GM19455 (cell line): Measurements from ENCODE around the gene SLC16A10.
"Not testable (repeated sequence)": the region's sequence is repeated elsewhere in the genome, so short reads cannot be mapped to it uniquely, and the experiment has no call there.

ENCODE experiments used
- ATAC-seq: cut with Tn5 transposase; IDR thresholded peaks from one replicate; pipeline ENCODE4 v1.9.1; 2021; ENCODE audit not compliant: unreplicated experiment

Gene SLC16A10

GRCh38 chr6:111183702-111184517 is 96.6 kb downstream of the SLC16A10 start:
- no peak for ATAC-seq

GRCh38 chr6:111184827-111185532 is 97.7 kb downstream of the SLC16A10 start:
- no peak for ATAC-seq

GRCh38 chr6:111185954-111186353 is 98.7 kb downstream of the SLC16A10 start:
- ATAC-seq = no peak

GRCh38 chr6:111187874-111188273 is 100.6 kb downstream of the SLC16A10 start:
- no peak for ATAC-seq

- ATAC-seq = not testable (repeated sequence)
Observed at GRCh38 chr6:111189666-111190210, 102.4 kb downstream of the SLC16A10 start.

- no peak for ATAC-seq
Observed at GRCh38 chr6:111190637-111191036, 103.3 kb downstream of the SLC16A10 start.

GRCh38 chr6:111191136-111191535 is 103.8 kb downstream of the SLC16A10 start:
- ATAC-seq = not testable (repeated sequence)

GRCh38 chr6:111192911-111193555 is 105.7 kb downstream of the SLC16A10 start:
- ATAC-seq = no peak

GRCh38 chr6:111195656-111196055 is 108.4 kb downstream of the SLC16A10 start:
- ATAC-seq = no peak

- no peak for ATAC-seq
Observed at GRCh38 chr6:111198841-111199240, 111.5 kb downstream of the SLC16A10 start.

GRCh38 chr6:111199935-111200334 is 112.6 kb downstream of the SLC16A10 start:
- ATAC-seq = no peak

- ATAC-seq = no peak
Observed at GRCh38 chr6:111200350-111201243, 113.3 kb downstream of the SLC16A10 start.

GRCh38 chr6:111201244-111201554 is 113.9 kb downstream of the SLC16A10 start:
- ATAC-seq = no peak

GRCh38 chr6:111201764-111202163 is 114.5 kb downstream of the SLC16A10 start:
- no peak for ATAC-seq

GRCh38 chr6:111203539-111203938 is 116.2 kb downstream of the SLC16A10 start:
- not testable (repeated sequence) for ATAC-seq

GRCh38 chr6:111204305-111204704 is 117.0 kb downstream of the SLC16A10 start:
- no peak for ATAC-seq

- ATAC-seq = no peak
Observed at GRCh38 chr6:111204881-111205280, 117.6 kb downstream of the SLC16A10 start.

- no peak for ATAC-seq
Observed at GRCh38 chr6:111205502-111205901, 118.2 kb downstream of the SLC16A10 start.

GRCh38 chr6:111207141-111207858 is 120.0 kb downstream of the SLC16A10 start:
- no peak for ATAC-seq

GRCh38 chr6:111208933-111209332 is 121.6 kb downstream of the SLC16A10 start:
- ATAC-seq = no peak
